Fibroblast of villous mesenchyme (primary cell): ENCODE results near the gene NFE2L3. TPM values are rescaled to one million over a fixed set of nuclear protein-coding genes. Genes with fewer than 3 reads are reported as not detected.

Experiments
- DNase-seq: peaks from one replicate; pipeline ENCODE4 v3.0.0-alpha.2; 2010; ENCODE audit warnings: low read depth
- H3K4me3 ChIP-seq: 2 replicates; pipeline ENCODE4 v1.5.1; 2011; ENCODE audit warnings: low read depth, mild to moderate bottlenecking, low read length
- total RNA-seq: library from RNA; depleted of rRNA; stranded (reverse); fragments of >200 nt; gene quantifications from 2 replicates; pipeline ENCODE4 v1.2.3, GENCODE V29; 2012
- TF ChIP-seq, protein P1 (sequence below): IDR thresholded peaks from 2 replicates; pipeline ENCODE4 v1.5.1; 2012; ENCODE audit warnings: low read depth, mild to moderate bottlenecking, low read length; ENCODE audit not compliant: insufficient read depth

Gene NFE2L3
- total RNA-seq, 1 donor = 6.9 TPM

DNA sequence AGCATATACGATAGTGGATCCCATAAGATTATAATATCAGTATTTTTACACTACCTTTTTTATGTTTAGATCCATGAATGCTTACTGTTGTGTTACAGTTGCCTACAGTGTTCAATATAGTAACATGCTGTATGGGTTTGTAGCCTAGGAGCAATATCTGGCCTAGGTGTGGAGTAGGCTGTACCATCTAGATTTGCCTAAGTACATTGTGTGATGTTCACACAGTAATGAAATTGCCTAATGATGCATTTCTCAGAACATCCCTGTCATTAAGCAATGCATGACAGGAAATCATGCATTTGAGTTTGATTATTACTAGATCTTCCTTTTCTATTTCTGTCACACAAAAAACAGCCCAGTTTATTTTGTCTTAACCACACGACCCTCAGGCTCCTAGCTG lies 64.1 kb downstream of the NFE2L3 start:
- DNase-seq = no peak
- TF ChIP-seq, protein P1, sequence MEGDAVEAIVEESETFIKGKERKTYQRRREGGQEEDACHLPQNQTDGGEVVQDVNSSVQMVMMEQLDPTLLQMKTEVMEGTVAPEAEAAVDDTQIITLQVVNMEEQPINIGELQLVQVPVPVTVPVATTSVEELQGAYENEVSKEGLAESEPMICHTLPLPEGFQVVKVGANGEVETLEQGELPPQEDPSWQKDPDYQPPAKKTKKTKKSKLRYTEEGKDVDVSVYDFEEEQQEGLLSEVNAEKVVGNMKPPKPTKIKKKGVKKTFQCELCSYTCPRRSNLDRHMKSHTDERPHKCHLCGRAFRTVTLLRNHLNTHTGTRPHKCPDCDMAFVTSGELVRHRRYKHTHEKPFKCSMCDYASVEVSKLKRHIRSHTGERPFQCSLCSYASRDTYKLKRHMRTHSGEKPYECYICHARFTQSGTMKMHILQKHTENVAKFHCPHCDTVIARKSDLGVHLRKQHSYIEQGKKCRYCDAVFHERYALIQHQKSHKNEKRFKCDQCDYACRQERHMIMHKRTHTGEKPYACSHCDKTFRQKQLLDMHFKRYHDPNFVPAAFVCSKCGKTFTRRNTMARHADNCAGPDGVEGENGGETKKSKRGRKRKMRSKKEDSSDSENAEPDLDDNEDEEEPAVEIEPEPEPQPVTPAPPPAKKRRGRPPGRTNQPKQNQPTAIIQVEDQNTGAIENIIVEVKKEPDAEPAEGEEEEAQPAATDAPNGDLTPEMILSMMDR = no peak
- no peak overlapping the region for H3K4me3 ChIP-seq

DNA sequence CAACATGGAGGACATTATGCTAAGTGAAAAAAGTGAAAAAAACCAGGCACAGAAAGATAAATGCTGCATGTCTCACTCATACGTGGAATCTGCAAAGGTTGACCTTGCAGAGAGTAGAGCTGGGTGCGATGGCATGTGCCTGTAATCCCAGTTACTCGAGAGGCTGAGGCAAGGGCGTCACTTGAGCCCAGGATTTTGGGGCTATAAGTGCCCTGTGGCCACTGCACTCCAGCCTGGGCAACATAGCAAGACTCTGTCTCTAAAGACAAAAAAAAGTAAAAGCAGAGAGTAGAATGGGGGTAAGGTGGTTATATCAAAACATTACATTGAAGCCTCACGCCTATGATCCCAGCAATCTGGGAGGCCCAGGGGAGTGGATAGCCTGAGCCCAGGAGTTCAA lies 72.4 kb downstream of the NFE2L3 start:
- TF ChIP-seq, protein P1 = no peak
- no peak overlapping the region for H3K4me3 ChIP-seq
- no peak for DNase-seq

DNA sequence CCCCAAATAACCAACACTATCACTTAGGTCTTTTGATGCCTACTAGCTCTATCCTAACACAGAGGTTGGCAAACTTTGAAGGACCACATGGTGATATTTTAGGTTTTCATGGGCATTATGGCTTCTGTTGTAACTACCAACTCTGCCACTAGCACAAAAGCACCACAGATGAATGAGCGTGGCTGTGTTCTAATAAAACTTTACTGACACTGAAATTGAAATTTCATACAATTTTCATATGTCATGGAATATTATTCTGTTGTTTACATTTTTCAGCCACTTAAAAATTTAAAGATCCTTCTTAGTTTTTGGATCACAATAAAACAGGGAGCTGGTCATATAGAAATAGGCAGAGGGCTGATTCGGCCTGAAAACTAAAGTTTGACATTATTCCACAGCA lies 76.0 kb downstream of the NFE2L3 start:
- H3K4me3 ChIP-seq = no peak overlapping the region
- no peak for DNase-seq
- TF ChIP-seq, protein P1 = no peak

DNA sequence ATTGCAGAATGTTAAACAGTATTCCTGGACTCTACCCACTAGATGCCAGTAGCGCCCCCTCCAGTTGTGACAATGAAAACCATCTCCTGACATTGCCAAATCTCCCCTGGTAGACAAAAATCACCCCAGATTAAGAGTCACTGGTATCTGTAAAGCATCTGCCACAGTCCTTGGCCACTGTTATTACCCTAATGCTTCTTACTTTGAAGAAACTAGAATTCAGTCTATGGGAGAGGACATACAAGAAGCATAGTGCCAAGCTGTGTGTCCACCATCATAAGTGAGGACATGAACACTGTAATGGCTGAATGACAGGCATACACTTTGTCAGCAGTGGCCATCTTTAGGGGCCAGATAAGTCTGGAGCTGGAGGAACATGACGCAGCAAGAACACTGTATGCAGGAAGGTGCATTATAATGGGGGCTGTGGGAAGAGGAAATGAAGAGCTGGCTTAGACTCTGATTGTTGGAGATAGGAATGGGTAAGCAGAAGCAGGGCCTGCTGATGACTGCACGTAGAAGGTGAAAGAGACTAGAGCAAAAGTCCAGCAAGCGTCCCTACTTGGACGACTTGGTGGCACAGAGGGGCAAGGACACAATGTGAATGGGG lies 82.0 kb downstream of the NFE2L3 start:
- no peak overlapping the region for H3K4me3 ChIP-seq
- no peak for DNase-seq
- TF ChIP-seq, protein P1 = no peak

Other genes with a start within 250 kb of the NFE2L3 start
- gene HNRNPA2B1, start 48.5 kb downstream of the NFE2L3 start, total RNA-seq = 128 and 135 TPM in 2 replicates
- 112 and 134 TPM in 2 replicates for gene CBX3, start 49.5 kb downstream of the NFE2L3 start, total RNA-seq
- 0.86 and 1.9 TPM in 2 replicates for gene SNX10, start 139.7 kb downstream of the NFE2L3 start, total RNA-seq